Measurements from ENCODE around the gene TJP1.

DNA sequence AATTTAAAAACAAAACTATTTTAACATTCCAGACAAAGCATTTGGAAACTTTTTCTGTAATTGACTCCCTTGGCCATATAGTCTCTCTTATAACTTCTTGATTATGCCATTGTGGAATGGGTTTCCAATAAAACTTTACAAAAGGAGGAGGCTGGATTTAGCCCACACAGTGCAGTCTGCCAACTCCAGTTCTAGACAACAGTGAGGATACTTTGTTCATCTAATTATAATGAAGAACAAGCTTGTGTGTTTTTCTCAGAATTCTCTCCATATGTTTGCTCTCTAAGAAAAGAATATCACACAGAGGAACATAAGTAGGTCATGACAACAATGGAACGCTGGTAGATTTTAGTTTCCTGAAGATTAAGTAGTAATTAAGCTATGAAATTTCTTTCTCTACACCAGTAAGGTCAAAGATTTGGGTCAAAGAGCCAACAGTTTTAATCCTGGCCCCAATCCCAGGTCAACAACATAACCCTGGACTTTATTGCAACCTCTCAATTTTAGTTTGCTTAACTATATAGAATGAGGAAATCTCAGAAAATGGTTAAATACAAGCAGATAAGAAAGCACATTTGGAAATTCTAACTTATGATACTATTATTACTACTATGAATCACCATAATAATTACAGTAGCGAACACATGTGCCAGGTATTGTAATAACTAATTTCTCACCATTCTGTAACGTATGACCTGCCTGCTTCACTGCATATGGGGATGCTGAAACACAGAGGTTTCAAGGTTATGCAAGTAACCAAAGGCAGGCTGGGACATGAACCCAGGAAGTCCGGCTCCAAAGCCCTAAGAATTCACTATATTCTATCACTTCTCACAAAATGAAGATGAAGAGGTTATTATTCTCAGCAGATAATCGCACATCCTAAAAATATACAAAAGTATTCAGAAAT lies 65.7 kb downstream of the TJP1 start:
- TF ChIP-seq GATA2 (IDR thresholded peaks at IDR 0.05; ENCODE audit: low read depth, low read length) = no peak
- TF ChIP-seq GATA3 (IDR thresholded peaks at IDR 0.05; ENCODE audit: low read depth, low read length) = no peak
